Activated CD4-positive, alpha-beta T cell treated with anti-CD3 and anti-CD28 coated beads, Interleukin-2, amount 10 ng/mL, durations not matched to agents 24 days and 14 days (primary cell): ENCODE measurements around the gene MYL9. TPM values are rescaled to one million over a fixed set of nuclear protein-coding genes. Genes with fewer than 3 reads are reported as not detected.
"Not testable (repeated sequence)": the region's sequence is repeated elsewhere in the genome, so short reads cannot be mapped to it uniquely, and the experiment has no call there.

Source experiments
- DNase-seq: peaks from one replicate; pipeline ENCODE4 v3.0.0; 2022
- H3K27ac Mint-ChIP-seq: one replicate; pipeline ENCODE4 v1.8.0; 2022; ENCODE audit warnings: mild to moderate bottlenecking, mixed read lengths
- H3K27me3 Mint-ChIP-seq: one replicate; pipeline ENCODE4 v1.8.0; 2022; ENCODE audit warnings: mixed read lengths
- H3K36me3 Mint-ChIP-seq: one replicate; pipeline ENCODE4 v1.8.0; 2022; ENCODE audit warnings: low read depth, mild to moderate bottlenecking, mixed read lengths
- H3K4me1 Mint-ChIP-seq: one replicate; pipeline ENCODE4 v1.8.0; 2021; ENCODE audit warnings: mixed read lengths
- H3K4me3 Mint-ChIP-seq: one replicate; pipeline ENCODE4 v1.8.0; 2022; ENCODE audit warnings: mild to moderate bottlenecking, moderate library complexity, mixed read lengths
- H3K9me3 Mint-ChIP-seq: one replicate; pipeline ENCODE4 v1.8.0; 2021; ENCODE audit warnings: mixed read lengths
- intact Hi-C: fragments of 100-400 bp; cut with micrococcal nuclease; formaldehyde crosslinking; loops from one replicate; pipeline ENCODE4 v1.15.1; 2023
- total RNA-seq: library from RNA; stranded (reverse); gene quantifications from 2 replicates; pipeline ENCODE4 v1.2.3, GENCODE V29; 2022

Gene MYL9
- total RNA-seq, 1 donor from 2014 or later: 0.33 TPM

DNA sequence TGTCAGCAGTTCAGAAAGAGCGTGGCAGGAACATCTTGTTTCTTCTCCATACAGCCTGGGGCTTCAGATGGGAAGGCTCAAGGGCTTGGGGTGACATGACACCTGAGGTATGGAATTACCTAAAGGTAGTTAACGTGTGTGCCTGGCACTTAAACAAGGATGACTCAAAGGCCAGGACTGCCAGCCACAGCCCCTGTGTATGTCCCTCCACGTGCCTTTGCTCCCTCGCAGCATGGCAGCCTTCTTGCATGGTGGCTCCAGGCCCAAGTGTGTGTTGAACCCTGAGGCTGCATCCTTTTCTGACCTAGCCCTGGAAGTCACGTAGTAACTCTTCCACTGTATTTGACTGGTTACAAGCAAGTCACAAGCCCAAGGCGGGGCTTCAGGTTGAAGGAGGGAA is 33.6 kb upstream of the MYL9 start:
- H3K27ac Mint-ChIP-seq: no peak overlapping the region
- H3K4me3 Mint-ChIP-seq: no peak overlapping the region
- no peaks in the 10 kb centered on the region for H3K27me3 Mint-ChIP-seq
- no peak for DNase-seq
- intact Hi-C loops: no loop called here
- H3K36me3 Mint-ChIP-seq: peaks cover 17% of the 10 kb centered on the region
- no peaks in the 10 kb centered on the region for H3K9me3 Mint-ChIP-seq
- H3K4me1 Mint-ChIP-seq: peaks cover 10% of the 10 kb centered on the region

- H3K27ac Mint-ChIP-seq: no peak overlapping the region
- DNase-seq: no peak
- H3K36me3 Mint-ChIP-seq: peaks cover 12% of the 10 kb centered on the region
- peaks cover 5% of the 10 kb centered on the region for H3K4me1 Mint-ChIP-seq
- H3K9me3 Mint-ChIP-seq: no peaks in the 10 kb centered on the region
- intact Hi-C loops: no loop called here
- H3K4me3 Mint-ChIP-seq: no peak overlapping the region
- H3K27me3 Mint-ChIP-seq: no peaks in the 10 kb centered on the region
Measured at GRCh38 chr20:36519012-36519719, 22.2 kb upstream of the MYL9 start.

DNA sequence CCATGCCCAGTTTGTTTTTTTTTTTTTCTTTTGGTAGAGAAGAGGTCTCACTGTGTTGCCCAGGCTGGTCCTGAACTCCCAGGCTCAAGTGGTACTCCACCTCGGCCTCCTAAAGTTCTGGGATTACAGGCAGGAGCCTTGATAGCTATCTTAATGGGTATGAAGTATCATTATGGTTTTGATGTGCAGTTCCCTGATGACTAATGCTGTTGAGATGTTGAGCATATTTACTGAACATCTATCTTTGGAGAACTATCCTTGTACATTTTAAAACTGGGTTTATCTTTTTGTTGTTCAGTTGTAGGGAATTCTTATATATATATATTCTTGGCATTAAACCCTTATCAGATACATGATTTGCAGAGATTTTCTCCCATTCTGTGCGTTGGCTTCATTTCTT is 21.4 kb upstream of the MYL9 start:
- H3K27ac Mint-ChIP-seq: peak overlapping the region; percentile 71
- peaks cover 3% of the 10 kb centered on the region for H3K4me1 Mint-ChIP-seq
- peaks cover 8% of the 10 kb centered on the region for H3K36me3 Mint-ChIP-seq
- intact Hi-C loops: no loop called here
- DNase-seq: no peak
- no peaks in the 10 kb centered on the region for H3K9me3 Mint-ChIP-seq
- no peaks in the 10 kb centered on the region for H3K27me3 Mint-ChIP-seq
- no peak overlapping the region for H3K4me3 Mint-ChIP-seq

GRCh38 chr20:36521526-36521925 is 19.8 kb upstream of the MYL9 start:
- Mint-ChIP-seq H3K4me1 (peaks cover 3% of the 10 kb centered on the region), H3K36me3 (peaks cover 13% of the 10 kb centered on the region), H3K4me3 (no peak overlapping the region), H3K27ac (no peak overlapping the region), H3K27me3 (no peaks in the 10 kb centered on the region), H3K9me3 (no peaks in the 10 kb centered on the region)
- intact Hi-C loops: no loop called here
- no peak for DNase-seq

DNA sequence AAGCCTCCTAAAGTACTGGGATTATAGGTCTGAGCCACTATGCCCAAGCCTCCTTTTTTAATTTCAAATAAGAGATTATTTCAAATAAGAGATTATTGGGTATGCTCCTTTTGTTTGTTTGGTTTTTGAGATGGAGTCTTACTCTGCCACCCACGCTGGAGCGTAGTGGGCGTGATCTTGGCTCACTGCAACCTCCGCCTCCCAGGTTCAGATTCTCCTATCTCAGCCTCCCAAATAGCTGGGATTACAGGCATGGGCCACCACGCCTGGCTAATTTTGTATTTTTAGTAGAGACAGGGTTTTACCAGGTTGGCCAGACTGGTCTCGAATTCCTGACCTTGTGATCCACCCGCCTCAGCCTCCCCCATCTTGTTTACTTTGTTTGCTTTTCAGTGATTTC is 18.9 kb upstream of the MYL9 start:
- intact Hi-C loops, H3K4me1 Mint-ChIP-seq, H3K27ac Mint-ChIP-seq, DNase-seq, H3K4me3 Mint-ChIP-seq, H3K9me3 Mint-ChIP-seq, H3K27me3 Mint-ChIP-seq: not testable (repeated sequence)
- H3K36me3 Mint-ChIP-seq: peaks cover 20% of the 10 kb centered on the region

- peaks cover 3% of the 10 kb centered on the region for H3K4me1 Mint-ChIP-seq
- intact Hi-C loops: no loop called here
- no peaks in the 10 kb centered on the region for H3K9me3 Mint-ChIP-seq
Measured at GRCh38 chr20:36523341-36523740, 18.0 kb upstream of the MYL9 start.

DNA sequence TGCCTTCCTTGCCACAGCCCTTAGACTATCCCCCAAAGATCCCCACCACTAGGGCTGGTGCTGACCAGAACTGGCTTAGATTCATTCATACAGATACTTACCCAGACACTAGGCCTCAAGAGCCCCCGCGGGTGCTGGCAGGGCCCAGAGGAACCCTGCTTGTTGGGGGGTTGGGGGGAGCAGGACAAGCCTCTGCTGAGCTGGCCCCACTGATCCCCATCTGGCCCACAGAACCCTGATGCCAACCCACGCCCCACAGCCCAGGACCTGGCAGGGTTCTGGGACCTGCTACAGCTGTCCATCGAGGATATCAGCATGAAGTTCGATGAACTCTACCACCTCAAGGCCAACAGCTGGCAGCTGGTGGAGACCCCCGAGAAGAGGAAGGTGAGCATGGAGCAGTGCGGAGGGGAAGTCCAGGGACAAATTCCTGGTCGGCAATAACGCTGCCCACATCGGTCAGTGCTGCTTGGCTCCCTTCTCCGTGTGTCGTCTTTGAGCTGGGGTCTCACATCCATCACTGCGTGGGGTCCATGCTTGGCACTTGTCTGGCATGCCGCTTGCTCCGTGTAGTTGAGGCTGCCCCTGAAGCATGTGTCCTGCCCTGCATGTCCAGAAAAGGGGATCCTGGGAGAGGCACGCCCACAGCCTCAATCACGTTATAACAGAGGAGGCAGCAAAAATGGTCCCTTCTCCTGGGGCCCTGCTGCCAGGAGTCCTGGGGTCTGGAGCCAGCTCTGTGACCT is 15.5 kb upstream of the MYL9 start:
- no peak overlapping the region for H3K27ac Mint-ChIP-seq
- H3K36me3 Mint-ChIP-seq: peaks cover 19% of the 10 kb centered on the region
- no peaks in the 10 kb centered on the region for H3K27me3 Mint-ChIP-seq
- no peak for DNase-seq
- H3K9me3 Mint-ChIP-seq: no peaks in the 10 kb centered on the region
- H3K4me3 Mint-ChIP-seq: no peak overlapping the region
- intact Hi-C loops: no loop called here
- H3K4me1 Mint-ChIP-seq: no peaks in the 10 kb centered on the region

More at GRCh38 chr20:36523341-36523740, 18.0 kb upstream of the MYL9 start:
- Mint-ChIP-seq H3K27ac (no peak overlapping the region), H3K36me3 (peaks cover 20% of the 10 kb centered on the region), H3K27me3 (no peaks in the 10 kb centered on the region), H3K4me3 (no peak overlapping the region)
- no peak for DNase-seq

GRCh38 chr20:36526521-36527011 is 14.8 kb upstream of the MYL9 start:
- Mint-ChIP-seq H3K9me3 (no peaks in the 10 kb centered on the region), H3K27ac (no peak overlapping the region)
- intact Hi-C loops: no loop called here

DNA sequence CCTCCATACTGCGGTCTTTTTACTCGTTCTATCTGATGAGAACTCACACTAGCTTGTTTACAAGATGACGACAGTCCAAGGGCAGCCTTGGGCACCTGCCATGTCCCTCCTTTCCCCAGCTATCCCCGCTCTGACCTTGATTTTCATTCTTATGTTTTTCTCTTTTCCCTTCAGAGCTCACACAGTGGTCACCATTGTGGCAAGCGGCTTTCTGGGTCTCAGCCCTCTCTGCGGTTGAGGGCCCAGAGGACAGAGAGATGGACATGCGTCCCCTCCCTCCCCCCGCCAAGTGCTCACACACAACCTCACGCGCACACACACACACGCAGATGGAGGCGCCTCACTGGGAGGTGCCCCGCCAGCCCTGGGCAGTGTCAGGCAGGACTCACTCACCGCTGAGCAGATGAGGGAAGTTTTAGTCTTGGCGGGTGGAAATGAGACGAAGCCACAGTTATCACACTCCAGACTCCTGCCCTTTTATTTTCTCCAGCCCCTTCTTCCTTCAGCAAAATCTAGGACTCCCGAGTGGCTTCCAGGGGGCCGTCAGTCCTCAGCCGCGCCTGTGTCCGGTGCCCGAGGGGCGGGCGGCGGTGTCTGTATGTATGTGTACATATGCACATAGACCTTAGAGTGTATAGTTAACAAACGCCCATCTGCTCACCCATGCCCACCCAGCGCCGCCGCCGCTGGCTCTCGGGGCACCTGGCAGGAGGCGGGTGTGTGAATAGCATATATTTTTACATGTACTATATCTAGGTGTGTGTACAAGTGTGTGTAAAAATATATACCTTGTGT is 13.8 kb upstream of the MYL9 start:
- intact Hi-C loops: no loop called here
- Mint-ChIP-seq H3K9me3 (no peaks in the 10 kb centered on the region), H3K27ac (no peak overlapping the region), H3K36me3 (peaks cover 19% of the 10 kb centered on the region), H3K27me3 (no peaks in the 10 kb centered on the region), H3K4me1 (no peaks in the 10 kb centered on the region), H3K4me3 (no peak overlapping the region)
- DNase-seq: no peak

More at GRCh38 chr20:36526521-36527011, 14.8 kb upstream of the MYL9 start:
- Mint-ChIP-seq H3K4me1 (no peaks in the 10 kb centered on the region), H3K4me3 (no peak overlapping the region), H3K36me3 (peaks cover 19% of the 10 kb centered on the region), H3K27me3 (no peaks in the 10 kb centered on the region)
- DNase-seq: no peak

DNA sequence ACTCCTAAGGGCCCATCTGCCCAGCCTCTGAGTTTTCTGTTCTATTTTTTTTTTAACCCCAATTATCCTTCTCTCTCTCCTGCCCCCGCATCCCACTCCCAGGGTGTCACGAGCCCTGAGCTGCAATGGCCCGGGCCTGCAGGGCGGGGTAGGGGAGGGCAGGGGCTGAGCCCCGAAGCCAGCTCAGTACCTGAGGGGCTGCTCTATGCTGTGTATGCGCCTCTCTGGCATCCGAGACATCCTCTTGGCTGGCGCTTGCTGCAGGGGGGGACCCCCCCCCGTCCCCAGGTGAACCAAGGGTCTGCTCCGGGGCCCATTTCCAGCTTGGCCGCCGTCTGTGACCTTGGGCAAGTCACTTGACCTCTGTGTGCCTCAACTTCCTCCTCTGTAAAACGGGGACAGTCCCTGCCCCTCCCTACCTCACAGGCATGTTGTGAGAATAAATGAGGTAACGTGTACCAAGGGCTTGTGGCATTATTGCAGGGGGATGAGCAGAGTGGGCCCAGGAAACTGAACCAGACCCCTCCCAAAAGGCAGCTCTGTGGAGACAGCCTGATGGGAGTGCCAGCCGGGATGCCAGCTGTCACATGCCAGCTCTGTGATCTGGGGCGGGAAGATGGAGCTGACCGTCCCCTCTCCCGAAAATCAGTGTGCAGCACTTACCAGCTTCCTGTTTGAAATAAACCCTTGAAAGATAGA is 13.0 kb upstream of the MYL9 start:
- H3K36me3 Mint-ChIP-seq: peaks cover 19% of the 10 kb centered on the region
- no peak for DNase-seq
- H3K27me3 Mint-ChIP-seq: no peaks in the 10 kb centered on the region
- H3K9me3 Mint-ChIP-seq: no peaks in the 10 kb centered on the region
- no peak overlapping the region for H3K27ac Mint-ChIP-seq
- no peaks in the 10 kb centered on the region for H3K4me1 Mint-ChIP-seq
- H3K4me3 Mint-ChIP-seq: no peak overlapping the region
- intact Hi-C loops: no loop called here

DNA sequence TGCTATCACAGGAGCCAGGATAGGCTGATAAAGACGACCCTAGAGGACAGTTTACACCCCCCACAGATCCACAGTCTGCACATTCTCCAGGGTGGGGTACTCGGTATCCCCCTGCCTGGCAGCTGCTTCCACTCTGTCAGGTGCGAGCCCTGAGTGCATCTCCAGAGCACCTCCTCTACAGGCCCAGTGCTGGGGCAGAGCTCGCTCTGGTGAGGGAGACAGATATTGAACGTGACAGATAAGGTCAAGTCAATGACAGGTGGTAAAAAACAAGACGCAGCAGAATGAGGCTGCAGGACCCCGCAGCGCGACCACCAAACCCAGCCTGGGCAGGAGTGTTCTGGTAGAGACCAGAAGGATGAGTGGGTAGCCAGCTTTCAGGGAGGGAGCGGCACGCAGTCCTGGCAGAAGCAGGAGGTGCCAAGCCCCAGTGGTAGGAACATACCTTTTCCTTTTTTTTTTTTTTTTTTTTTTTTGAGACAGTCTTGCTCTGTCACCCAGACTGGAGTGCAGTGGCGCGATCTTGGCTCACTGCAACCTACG is 12.4 kb upstream of the MYL9 start:
- Mint-ChIP-seq H3K9me3 (no peaks in the 10 kb centered on the region), H3K4me1 (no peaks in the 10 kb centered on the region), H3K27ac (no peak overlapping the region), H3K4me3 (no peak overlapping the region), H3K27me3 (no peaks in the 10 kb centered on the region), H3K36me3 (peaks cover 18% of the 10 kb centered on the region)
- no peak for DNase-seq
- intact Hi-C loops: no loop called here

DNA sequence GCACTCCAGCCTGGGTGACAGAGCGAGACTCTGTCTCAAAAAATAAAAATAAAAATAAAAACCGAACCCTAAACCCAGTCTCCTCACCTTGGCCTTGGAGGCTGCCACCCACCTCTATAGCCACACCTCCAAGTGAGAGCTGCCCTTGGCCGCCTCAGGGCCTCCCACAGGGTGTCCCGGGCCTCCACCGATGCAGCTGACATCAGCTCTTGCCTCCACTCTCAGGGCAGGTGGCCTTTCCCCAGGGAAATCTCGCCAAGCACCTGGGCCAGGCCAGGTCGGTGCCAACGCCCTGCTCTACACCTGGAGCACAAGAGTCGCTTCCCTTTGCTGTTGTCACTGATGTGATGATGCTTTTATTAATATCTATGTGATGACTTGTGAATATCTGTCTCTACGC is 8.9 kb upstream of the MYL9 start:
- H3K9me3 Mint-ChIP-seq: no peaks in the 10 kb centered on the region
- peaks cover 4% of the 10 kb centered on the region for H3K36me3 Mint-ChIP-seq
- no peak overlapping the region for H3K27ac Mint-ChIP-seq
- intact Hi-C loops: no loop called here
- H3K4me3 Mint-ChIP-seq: no peak overlapping the region
- no peak for DNase-seq
- no peaks in the 10 kb centered on the region for H3K4me1 Mint-ChIP-seq
- no peaks in the 10 kb centered on the region for H3K27me3 Mint-ChIP-seq

GRCh38 chr20:36532822-36533221 is 8.5 kb upstream of the MYL9 start:
- H3K27me3 Mint-ChIP-seq: peaks cover 2% of the 10 kb centered on the region
- no peak for DNase-seq
- H3K9me3 Mint-ChIP-seq: no peaks in the 10 kb centered on the region
- intact Hi-C loops: no loop called here
- H3K36me3 Mint-ChIP-seq: peaks cover 2% of the 10 kb centered on the region
- no peak overlapping the region for H3K27ac Mint-ChIP-seq
- no peak overlapping the region for H3K4me3 Mint-ChIP-seq
- H3K4me1 Mint-ChIP-seq: no peaks in the 10 kb centered on the region
